HEK293T (cell line): ENCODE measurements around the gene RHNO1.

Source experiments
- ARNT ChIP-seq: fragments of 450-650 bp; IDR thresholded peaks from 2 replicates; pipeline ENCODE4 v1.6.1; 2017; ENCODE audit warnings: mild to moderate bottlenecking
- BHLHE40 ChIP-seq: fragments of 450-650 bp; IDR thresholded peaks from 2 replicates; pipeline ENCODE4 v1.6.1; 2016; ENCODE audit warnings: mild to moderate bottlenecking, moderate library complexity, borderline replicate concordance
- CTBP1 ChIP-seq: fragments of 450-650 bp; IDR thresholded peaks from 2 replicates; pipeline ENCODE4 v1.6.1; 2016; ENCODE audit warnings: borderline replicate concordance
- FOXA1 ChIP-seq: fragments of 450-650 bp; IDR thresholded peaks from 2 replicates; pipeline ENCODE4 v1.6.1; 2016; ENCODE audit warnings: mild to moderate bottlenecking
- FOXK2 ChIP-seq: fragments of 450-650 bp; IDR thresholded peaks from 2 replicates; pipeline ENCODE4 v1.6.1; 2016; ENCODE audit warnings: mild to moderate bottlenecking
- FOXM1 ChIP-seq: fragments of 450-650 bp; IDR thresholded peaks from 2 replicates; pipeline ENCODE4 v1.6.1; 2017; ENCODE audit warnings: mild to moderate bottlenecking, borderline replicate concordance
- SP1 ChIP-seq: fragments of 450-650 bp; IDR thresholded peaks from 2 replicates; pipeline ENCODE4 v1.6.1; 2017

DNA sequence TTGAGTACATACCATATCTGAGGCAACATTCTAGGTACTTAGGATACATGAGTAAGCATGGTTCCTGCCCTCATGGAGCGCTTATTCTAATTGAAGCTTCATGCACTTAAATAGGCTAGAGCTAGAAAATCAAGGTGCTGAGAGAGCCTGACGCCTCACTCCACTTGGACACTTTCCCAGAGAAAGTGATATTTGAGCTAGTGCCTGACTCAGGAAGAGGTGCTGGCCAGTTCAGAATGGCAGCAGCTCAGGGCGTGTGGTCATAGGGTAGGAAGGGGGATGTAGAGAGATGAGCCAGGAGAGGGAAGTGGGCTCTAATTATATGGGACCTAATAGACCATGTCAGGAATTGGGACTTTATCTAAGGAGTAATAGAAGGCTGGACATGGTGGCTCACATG, 47.0 kb downstream of the RHNO1 start:
- TF ChIP-seq SP1 (no peak), FOXA1 (no peak), FOXK2 (no peak), FOXM1 (no peak), BHLHE40 (no peak), CTBP1 (no peak), ARNT (no peak)
